GM23248 (cell line): ENCODE results near the gene SNAI3. TPM values are rescaled to one million over a fixed set of nuclear protein-coding genes. Genes with fewer than 3 reads are reported as not detected.

Source experiments
- DNase-seq: peaks from one replicate; pipeline ENCODE4 v3.0.0-alpha.2; 2015
- H2AFZ ChIP-seq: fragments of 200-600 bp; sonication (generic); 2 replicates; pipeline ENCODE4 v1.6.1; 2016; ENCODE audit warnings: antibody characterized with exemption
- H3F3A ChIP-seq: fragments of 200-600 bp; sonication (generic); 2 replicates; pipeline ENCODE4 v1.6.1; 2016; ENCODE audit warnings: mild to moderate bottlenecking, antibody characterized with exemption, mixed run types; ENCODE audit not compliant: insufficient read depth
- H3K27ac ChIP-seq: fragments of 200-600 bp; sonication (generic); 2 replicates; pipeline ENCODE4 v1.5.1; 2016; ENCODE audit warnings: mild to moderate bottlenecking
- H3K27me3 ChIP-seq: fragments of 200-600 bp; sonication (generic); replicated peaks from 2 replicates; pipeline ENCODE4 v1.6.1; 2016; ENCODE audit warnings: mild to moderate bottlenecking; ENCODE audit not compliant: insufficient read depth
- H3K36me3 ChIP-seq: fragments of 200-600 bp; sonication (generic); 2 replicates; pipeline ENCODE4 v1.6.1; 2016; ENCODE audit warnings: low read depth, mild to moderate bottlenecking
- H3K4me1 ChIP-seq: fragments of 200-600 bp; sonication (generic); 2 replicates; pipeline ENCODE4 v1.6.1; 2016; ENCODE audit warnings: mild to moderate bottlenecking; ENCODE audit not compliant: insufficient read depth
- H3K4me2 ChIP-seq: fragments of 200-600 bp; sonication (generic); one replicate; pipeline ENCODE4 v1.6.1; 2016; ENCODE audit warnings: mild to moderate bottlenecking; ENCODE audit not compliant: unreplicated experiment
- H3K4me3 ChIP-seq: fragments of 200-600 bp; sonication (generic); 2 replicates; pipeline ENCODE4 v1.5.1; 2016; ENCODE audit warnings: mild to moderate bottlenecking
- H3K79me2 ChIP-seq: fragments of 200-600 bp; sonication (generic); 2 replicates; pipeline ENCODE4 v1.6.1; 2016; ENCODE audit warnings: mild to moderate bottlenecking; ENCODE audit not compliant: insufficient read depth
- H3K9ac ChIP-seq: fragments of 200-600 bp; sonication (generic); 2 replicates; pipeline ENCODE4 v1.6.1; 2016; ENCODE audit warnings: mild to moderate bottlenecking
- H3K9me2 ChIP-seq: fragments of 200-600 bp; sonication (generic); 2 replicates; pipeline ENCODE4 v1.6.1; 2016; ENCODE audit warnings: mixed run types, mild to moderate bottlenecking, moderate library complexity; ENCODE audit not compliant: insufficient read depth
- H3K9me3 ChIP-seq: fragments of 200-600 bp; sonication (generic); one replicate; pipeline ENCODE4 v1.6.1; 2017; ENCODE audit warnings: low read depth
- H4K20me1 ChIP-seq: fragments of 200-600 bp; sonication (generic); 2 replicates; pipeline ENCODE4 v1.6.0; 2016; ENCODE audit not compliant: insufficient read depth
- EZH2 ChIP-seq: fragments of 200-600 bp; sonication (generic); IDR thresholded peaks from 2 replicates; pipeline ENCODE4 v1.6.1; 2018; ENCODE audit warnings: antibody characterized with exemption, mild to moderate bottlenecking; ENCODE audit not compliant: insufficient read depth, poor library complexity, severe bottlenecking
- EZH2phosphoT487 ChIP-seq: fragments of 200-600 bp; sonication (generic); IDR thresholded peaks from 2 replicates; pipeline ENCODE4 v1.6.1; 2018; ENCODE audit warnings: antibody characterized with exemption, moderate library complexity, mild to moderate bottlenecking, low read depth; ENCODE audit not compliant: insufficient read depth
- WGBS, 2 experiments: methylation state at CpG; one replicate each; pipeline ENCODE4 v1.1.6; 2015 to 2017; ENCODE audit warnings: low lambda C conversion rate in 2 of 2, low coverage in 1 of 2; ENCODE audit errors: missing lambda C conversion rate in 2 of 2; 5-methylcytosine and 5-hydroxymethylcytosine counted together
- in situ Hi-C: fragments of 300-500 bp; cut with MboI; formaldehyde crosslinking; loops from 2 replicates; pipeline ENCODE4 v1.15.0; 2020
- polyA plus RNA-seq: library from polyadenylated mRNA; unstranded; fragments of >200 nt; fragmentation: Nextera tagmentation; extraction: Ambion mirVana; gene quantifications from 2 replicates; pipeline ENCODE4 v1.2.1, GENCODE V29; 2016
- total RNA-seq: library from RNA; depleted of rRNA; stranded (reverse); fragments of >200 nt; shearing (Covaris generic); gene quantifications from 2 replicates; pipeline ENCODE4 v1.2.3, GENCODE V29; 2014

SNAI3 gene
- total and polyA plus RNA-seq, 2 experiments from 2014 or later, result 0.71 TPM; not detected in 1

- Histone ChIP-seq H3F3A (peaks cover 15% of the 10 kb centered on the region), H3K4me1 (no peaks in the 10 kb centered on the region), H3K9me3 (no peaks in the 10 kb centered on the region), H3K9ac (no peak overlapping the region), H3K36me3 (peaks cover 14% of the 10 kb centered on the region; the same call in 1 of the 2 replicates), H2AFZ (no peak overlapping the region), H3K4me2 (no peak overlapping the region), H4K20me1 (no peaks in the 10 kb centered on the region), H3K27ac (no peak overlapping the region), H3K27me3 (no peaks in the 10 kb centered on the region), H3K79me2 (0 out of 2 replicates have a peak, but pooled peaks cover 9% of the 10 kb centered on the region), H3K4me3 (no peak overlapping the region), H3K9me2 (no peaks in the 10 kb centered on the region)
- 85 to 94% methylated on average over 8 to 23 of the region's 23 CpGs for WGBS, 2 experiments
- no peak for DNase-seq
- in situ Hi-C loops, result no loop called here
- TF ChIP-seq EZH2phosphoT487, result no peak
- TF ChIP-seq EZH2, result no peak
These were observed 34.2 kb upstream of the SNAI3 start for GRCh38 chr16:88720396-88720970.

GRCh38 chr16:88719933-88720296 is 33.6 kb upstream of the SNAI3 start:
- H3K27me3 ChIP-seq, result no peaks in the 10 kb centered on the region
- in situ Hi-C loops, result no loop called here
- H2AFZ ChIP-seq, result no peak overlapping the region

GRCh38 chr16:88719267-88719932 is 33.1 kb upstream of the SNAI3 start:
- WGBS, 2 experiments, result 91 to 92% methylated on average over 28 to 29 of the region's 29 CpGs
- Histone ChIP-seq H3K4me1 (no peaks in the 10 kb centered on the region), H3K36me3 (peaks cover 14% of the 10 kb centered on the region; the same call in 1 of the 2 replicates), H3K79me2 (0 out of 2 replicates have a peak, but pooled peaks cover 9% of the 10 kb centered on the region), H3K27ac (no peak overlapping the region), H2AFZ (no peak overlapping the region), H3K9ac (no peak overlapping the region), H3F3A (peaks cover 15% of the 10 kb centered on the region), H4K20me1 (no peaks in the 10 kb centered on the region), H3K9me3 (no peaks in the 10 kb centered on the region), H3K4me2 (no peak overlapping the region), H3K27me3 (no peaks in the 10 kb centered on the region), H3K9me2 (no peaks in the 10 kb centered on the region), H3K4me3 (no peak overlapping the region)
- in situ Hi-C loops, result no loop called here
- TF ChIP-seq EZH2, result no peak
- no peak for TF ChIP-seq EZH2phosphoT487
- no peak for DNase-seq

More at GRCh38 chr16:88719933-88720296, 33.6 kb upstream of the SNAI3 start:
- TF ChIP-seq EZH2, result no peak
- no peak for TF ChIP-seq EZH2phosphoT487
- H3K9me3 ChIP-seq, result no peaks in the 10 kb centered on the region
- DNase-seq, result no peak
- H3K36me3 ChIP-seq, result peaks cover 14% of the 10 kb centered on the region; the same call in 1 of the 2 replicates
- no peaks in the 10 kb centered on the region for H4K20me1 ChIP-seq
- H3K27ac ChIP-seq, result no peak overlapping the region
- H3K79me2 ChIP-seq, result 0 out of 2 replicates have a peak, but pooled peaks cover 9% of the 10 kb centered on the region
- no peaks in the 10 kb centered on the region for H3K9me2 ChIP-seq
- 95 to 100% methylated on average over 18 to 19 of the region's 19 CpGs for WGBS, 2 experiments
- no peak overlapping the region for H3K9ac ChIP-seq
- peaks cover 15% of the 10 kb centered on the region for H3F3A ChIP-seq
- H3K4me3 ChIP-seq, result no peak overlapping the region
- no peak overlapping the region for H3K4me2 ChIP-seq
- H3K4me1 ChIP-seq, result no peaks in the 10 kb centered on the region

- no peaks in the 10 kb centered on the region for H3K4me1 ChIP-seq
- 96 to 98% methylated on average over 11 of the region's 11 CpGs for WGBS, 2 experiments
- H3K9ac ChIP-seq, result no peak overlapping the region
- H3K9me3 ChIP-seq, result no peaks in the 10 kb centered on the region
- in situ Hi-C loops, result no loop called here
- peaks cover 15% of the 10 kb centered on the region for H3F3A ChIP-seq
- DNase-seq, result no peak
- no peak overlapping the region for H3K27ac ChIP-seq
- no peak overlapping the region for H2AFZ ChIP-seq
- H3K27me3 ChIP-seq, result no peaks in the 10 kb centered on the region
- 0 out of 2 replicates have a peak, but pooled peaks cover 5% of the 10 kb centered on the region for H3K79me2 ChIP-seq
- no peaks in the 10 kb centered on the region for H4K20me1 ChIP-seq
- H3K4me2 ChIP-seq, result no peak overlapping the region
- H3K9me2 ChIP-seq, result no peaks in the 10 kb centered on the region
- no peak overlapping the region for H3K4me3 ChIP-seq
- peaks cover 14% of the 10 kb centered on the region; the same call in 1 of the 2 replicates for H3K36me3 ChIP-seq
- TF ChIP-seq EZH2phosphoT487 (no peak), EZH2 (no peak)
These were observed 31.9 kb upstream of the SNAI3 start for GRCh38 chr16:88718178-88718577.
